Heart left ventricle (tissue), 13 donors: ENCODE results near the gene SLIT1.

Source experiments
- POLR2A ChIP-seq, 2 donors: fragments of 450-650 bp; IDR thresholded peaks; one replicate each; pipeline ENCODE4 v1.6.1; 2017; ENCODE audit warnings: antibody characterized with exemption in 2 of 2, mild to moderate bottlenecking in 2 of 2, moderate library complexity in 2 of 2
- TF ChIP-seq, protein P1 (sequence below), 12 donors: fragments of 200-600 bp; sonication (generic) in 4 of 12; IDR thresholded peaks; one replicate each; pipeline versions ENCODE4 v1.5.0 to v1.8.0; 2018 to 2022; ENCODE audit warnings: antibody characterized with exemption in 12 of 12, mild to moderate bottlenecking in 5 of 12
- donor health status: ischemic (EF 13 %, LVEDD 7.1; RV severe dilation, severe dysfunction).
- donor health status: DM: no; HTN: yes; CAD: no.
- donor health status: DM: no; HTN: no; CAD: no.
- donor health status: ischemic (EF 25% LVEDD 6.9; RV normal size, moderate dysfunction).
- donor health status: ischemic (EF 25% LVEDD 5.7; RV mildly dilated, moderate dysfunction).
- donor health status: ischemic (EF 35%, LVEDD 5.7; RV mildly dilated, moderate dysfunction).
- donor health status: nonischemic (EF 11% LVEDD 7.7; RV severe dilation, severe dysfunction).
- donor health status: DM: yes; HTN: yes; CAD: no.
- donor health status: PGD.
- donor health status: ischemic (EF 29% LVEDD 5.4; RV normal size, mild dysfunction).
- donor health status: nonischemic (EF 23%, LVEDD 6.1; RV moderate dilation, normal function).

DNA sequence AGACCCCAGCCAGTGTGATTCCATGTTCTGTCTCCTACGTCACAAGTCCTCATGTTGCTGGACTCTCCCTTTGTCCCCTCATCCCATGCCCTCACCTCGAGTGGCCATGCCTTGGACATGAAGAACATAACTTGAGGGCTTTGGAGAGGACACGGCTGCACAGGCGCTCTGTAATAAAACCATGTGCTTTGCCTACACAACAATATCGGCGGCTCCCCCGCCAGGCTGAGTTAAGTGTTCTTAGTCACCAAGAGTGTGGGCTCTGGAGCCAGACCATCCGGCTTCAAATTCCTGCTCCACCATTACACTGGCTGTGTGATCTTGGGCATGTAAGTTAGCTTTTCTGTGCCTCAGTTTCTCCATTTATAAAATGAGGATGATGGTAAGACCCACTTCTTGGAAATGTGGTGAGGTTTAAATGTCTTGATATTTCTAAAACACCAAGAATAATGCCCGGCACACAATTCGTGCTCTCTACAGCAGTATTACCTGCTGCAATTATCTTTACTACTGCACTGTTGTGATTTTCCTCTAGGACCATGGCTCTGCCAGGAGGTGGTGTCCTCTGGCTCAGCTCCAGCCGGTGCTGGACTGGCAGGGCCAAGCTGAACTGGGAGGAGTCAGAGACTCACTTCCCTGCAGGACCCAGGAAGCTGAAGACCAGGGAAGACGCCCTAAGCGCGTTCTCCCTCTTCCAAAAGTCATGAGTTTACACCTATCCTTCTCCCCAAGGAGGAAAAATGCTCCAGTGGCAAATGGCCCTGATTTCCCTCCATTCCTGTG is 15.7 kb downstream of the SLIT1 start:
- TF ChIP-seq, protein P1, sequence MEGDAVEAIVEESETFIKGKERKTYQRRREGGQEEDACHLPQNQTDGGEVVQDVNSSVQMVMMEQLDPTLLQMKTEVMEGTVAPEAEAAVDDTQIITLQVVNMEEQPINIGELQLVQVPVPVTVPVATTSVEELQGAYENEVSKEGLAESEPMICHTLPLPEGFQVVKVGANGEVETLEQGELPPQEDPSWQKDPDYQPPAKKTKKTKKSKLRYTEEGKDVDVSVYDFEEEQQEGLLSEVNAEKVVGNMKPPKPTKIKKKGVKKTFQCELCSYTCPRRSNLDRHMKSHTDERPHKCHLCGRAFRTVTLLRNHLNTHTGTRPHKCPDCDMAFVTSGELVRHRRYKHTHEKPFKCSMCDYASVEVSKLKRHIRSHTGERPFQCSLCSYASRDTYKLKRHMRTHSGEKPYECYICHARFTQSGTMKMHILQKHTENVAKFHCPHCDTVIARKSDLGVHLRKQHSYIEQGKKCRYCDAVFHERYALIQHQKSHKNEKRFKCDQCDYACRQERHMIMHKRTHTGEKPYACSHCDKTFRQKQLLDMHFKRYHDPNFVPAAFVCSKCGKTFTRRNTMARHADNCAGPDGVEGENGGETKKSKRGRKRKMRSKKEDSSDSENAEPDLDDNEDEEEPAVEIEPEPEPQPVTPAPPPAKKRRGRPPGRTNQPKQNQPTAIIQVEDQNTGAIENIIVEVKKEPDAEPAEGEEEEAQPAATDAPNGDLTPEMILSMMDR (IDR thresholded peaks at IDR 0.05) = no peak
- no peak for TF ChIP-seq POLR2A (IDR thresholded peaks at IDR 0.05)
